Measurements from ENCODE around the gene PRKCZ. TPM values are rescaled to one million over a fixed set of nuclear protein-coding genes. Genes with fewer than 3 reads are reported as not detected.

PRKCZ gene
- total RNA-seq, 3 donors from 2014 or later, result 0.64 to 17.9 (median 12.5) TPM

GRCh38 chr1:2128189-2128901, 78.1 kb downstream of the PRKCZ start:
- Histone ChIP-seq H3K36me3 (no peaks in the 10 kb centered on the region), H3K27me3 (no peaks in the 10 kb centered on the region), H3K27ac (no peak overlapping the region), H3K4me1 (no peaks in the 10 kb centered on the region), H3K4me3 (no peak overlapping the region), H3K9me3 (no peaks in the 10 kb centered on the region)
- TF ChIP-seq POLR2AphosphoS5 (IDR thresholded peaks at IDR 0.05) (no peak), CTCF (IDR thresholded peaks at IDR 0.05) (no peak), POLR2A (IDR thresholded peaks at IDR 0.05) (no peak)
- intact Hi-C loops (cut with DNase I; ENCODE audit: low total_unique reads), result no loop called here
- DNase-seq (ENCODE audit: low spot score in 2 of 2), result no peak

- no peak overlapping the region for H3K27ac ChIP-seq
- intact Hi-C loops (cut with DNase I; ENCODE audit: low total_unique reads), result no loop called here
- no peaks in the 10 kb centered on the region for H3K27me3 ChIP-seq
- H3K36me3 ChIP-seq, result no peaks in the 10 kb centered on the region
- no peak for TF ChIP-seq CTCF (IDR thresholded peaks at IDR 0.05)
- TF ChIP-seq POLR2A (IDR thresholded peaks at IDR 0.05), result no peak
- TF ChIP-seq POLR2AphosphoS5 (IDR thresholded peaks at IDR 0.05), result no peak
- H3K4me3 ChIP-seq, result no peak overlapping the region
- no peak for DNase-seq (ENCODE audit: low spot score in 2 of 2)
- no peaks in the 10 kb centered on the region for H3K9me3 ChIP-seq
- H3K4me1 ChIP-seq, result peaks cover 0 to 5% of the 10 kb centered on the region in 2 donors
Measured at GRCh38 chr1:2129256-2129943, 79.2 kb downstream of the PRKCZ start.

- Histone ChIP-seq H3K4me1 (peaks cover 0 to 5% of the 10 kb centered on the region in 2 donors), H3K27me3 (no peaks in the 10 kb centered on the region), H3K36me3 (no peaks in the 10 kb centered on the region), H3K4me3 (no peak overlapping the region), H3K9me3 (no peaks in the 10 kb centered on the region), H3K27ac (no peak overlapping the region)
- no peak for TF ChIP-seq POLR2A (IDR thresholded peaks at IDR 0.05)
- no peak for TF ChIP-seq CTCF (IDR thresholded peaks at IDR 0.05)
- TF ChIP-seq POLR2AphosphoS5 (IDR thresholded peaks at IDR 0.05), result no peak
- intact Hi-C loops (cut with DNase I; ENCODE audit: low total_unique reads), result no loop called here
- DNase-seq (ENCODE audit: low spot score in 2 of 2), result no peak
Measured at GRCh38 chr1:2130156-2130555, 79.9 kb downstream of the PRKCZ start.

- H3K27ac ChIP-seq, result no peak overlapping the region
- no peak overlapping the region for H3K4me3 ChIP-seq
- H3K4me1 ChIP-seq, result peaks cover 0 to 5% of the 10 kb centered on the region in 2 donors
- no peaks in the 10 kb centered on the region for H3K27me3 ChIP-seq
- no peak for TF ChIP-seq CTCF (IDR thresholded peaks at IDR 0.05)
- TF ChIP-seq POLR2A (IDR thresholded peaks at IDR 0.05), result no peak
- TF ChIP-seq POLR2AphosphoS5 (IDR thresholded peaks at IDR 0.05), result no peak
- no peaks in the 10 kb centered on the region for H3K36me3 ChIP-seq
- no peaks in the 10 kb centered on the region for H3K9me3 ChIP-seq
- intact Hi-C loops (cut with DNase I; ENCODE audit: low total_unique reads), result no loop called here
- no peak for DNase-seq (ENCODE audit: low spot score in 2 of 2)
Measured at GRCh38 chr1:2130871-2131289, 80.7 kb downstream of the PRKCZ start.
